ENCODE results near the gene DUSP22.

The DUSP22 gene

GRCh38 chr6:388202-388903, 96.1 kb downstream of the DUSP22 start:
- no peak for TF ChIP-seq CTCF (IDR thresholded peaks at IDR 0.05; ENCODE audit: low read depth, low read length)
- DNase-seq (ENCODE audit: low read depth in 2 of 2): peak in 1 of 2 donors; percentile 12
- H3K4me3 ChIP-seq (replicated peaks in 1 of 2; ENCODE audit: low read depth in 2 of 2, low read length in 2 of 2): no peak overlapping the region

DNA sequence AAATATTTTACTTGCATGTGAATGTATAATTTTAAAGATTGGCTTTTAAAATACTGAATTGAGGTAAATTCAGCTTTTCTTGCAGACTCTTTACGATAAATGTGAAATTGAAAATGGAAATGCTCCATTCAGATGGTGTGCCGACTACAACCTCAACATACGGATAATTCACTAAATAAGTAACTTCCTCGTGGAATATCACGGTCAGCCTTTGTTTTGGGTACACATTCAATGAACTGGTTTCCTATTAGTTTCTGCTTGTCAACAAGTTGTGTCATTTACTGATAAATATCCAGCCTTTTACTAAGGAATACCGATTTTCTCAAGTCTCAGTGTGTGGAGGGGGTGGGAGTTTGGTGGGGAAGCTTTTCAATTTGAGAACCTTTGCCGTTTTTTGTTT, 96.9 kb downstream of the DUSP22 start:
- TF ChIP-seq CTCF (IDR thresholded peaks at IDR 0.05; ENCODE audit: low read depth, low read length): no peak
- DNase-seq (ENCODE audit: low read depth in 2 of 2): no peak
- H3K4me3 ChIP-seq (replicated peaks in 1 of 2; ENCODE audit: low read depth in 2 of 2, low read length in 2 of 2): no peak overlapping the region

DNA sequence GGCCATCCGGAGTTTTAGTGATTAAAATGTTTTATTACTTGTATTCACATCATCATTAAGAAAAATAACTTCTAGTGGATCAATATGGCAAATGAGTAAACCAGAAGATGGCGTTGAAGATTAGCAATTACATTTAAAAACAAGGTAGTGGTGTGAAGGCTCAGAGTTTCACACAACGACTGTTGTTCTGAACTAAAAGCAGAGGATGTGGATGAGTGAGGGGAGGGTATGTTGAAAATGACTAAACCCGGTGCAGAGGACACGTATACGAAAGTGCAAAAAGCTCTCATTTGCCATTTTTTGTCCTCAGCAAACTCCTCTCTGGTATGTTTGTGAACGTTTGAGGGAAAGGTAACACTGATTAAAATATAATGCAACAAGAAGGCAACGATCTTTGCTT, 97.3 kb downstream of the DUSP22 start:
- DNase-seq (ENCODE audit: low read depth in 2 of 2): no peak
- TF ChIP-seq CTCF (IDR thresholded peaks at IDR 0.05; ENCODE audit: low read depth, low read length): no peak
- H3K4me3 ChIP-seq (replicated peaks in 1 of 2; ENCODE audit: low read depth in 2 of 2, low read length in 2 of 2): no peak overlapping the region

GRCh38 chr6:390914-391558, 98.7 kb downstream of the DUSP22 start:
- no peak for TF ChIP-seq CTCF (IDR thresholded peaks at IDR 0.05; ENCODE audit: low read depth, low read length)
- peak overlapping the region in 1 of 2 donors; percentile 17 for H3K4me3 ChIP-seq (replicated peaks in 1 of 2; ENCODE audit: low read depth in 2 of 2, low read length in 2 of 2)

GRCh38 chr6:391559-392440, 99.5 kb downstream of the DUSP22 start, which contains the start of gene IRF4:
Gene IRF4 (plus strand): TSS chr6:391752. CDS start chr6:393153, 1,401 bp downstream.
- DNase-seq (ENCODE audit: low read depth in 2 of 2): peak in 1 of 2 donors; percentile 5
- H3K4me3 ChIP-seq (replicated peaks in 1 of 2; ENCODE audit: low read depth in 2 of 2, low read length in 2 of 2): peak within 1 kb of the TSS; percentile 4 to 17
- TF ChIP-seq CTCF (IDR thresholded peaks at IDR 0.05; ENCODE audit: low read depth, low read length): no peak

More at GRCh38 chr6:390914-391558, 98.7 kb downstream of the DUSP22 start:
- DNase-seq (ENCODE audit: low read depth in 2 of 2): peak in 1 of 2 donors; percentile 19
